Ascending aorta (tissue), 2 donors: ENCODE measurements around the gene AGGF1. TPM values are rescaled to one million over a fixed set of nuclear protein-coding genes. Genes with fewer than 3 reads are reported as not detected.
"Not testable (repeated sequence)": the region's sequence is repeated elsewhere in the genome, so short reads cannot be mapped to it uniquely, and the experiment has no call there.

Source experiments
- DNase-seq, 2 donors: peaks; one replicate each; pipeline ENCODE4 v3.0.0-alpha.2; 2019; ENCODE audit warnings: low spot score in 2 of 2
- H3K27ac ChIP-seq, 2 donors: fragments of 200-600 bp; sonication (generic); one replicate each; pipeline ENCODE4 v1.5.1; 2016 to 2017; ENCODE audit warnings: mild to moderate bottlenecking in 1 of 2
- H3K27me3 ChIP-seq: fragments of 200-600 bp; sonication (generic); one replicate; pipeline ENCODE4 v1.5.1; 2017
- H3K36me3 ChIP-seq, 2 donors: fragments of 200-600 bp; sonication (generic); one replicate each; pipeline ENCODE4 v1.5.1; 2016
- H3K4me1 ChIP-seq, 2 donors: fragments of 200-600 bp; sonication (generic); one replicate each; pipeline ENCODE4 v1.5.1; 2016 to 2017; ENCODE audit warnings: mild to moderate bottlenecking in 1 of 2
- H3K4me3 ChIP-seq, 2 donors: fragments of 200-600 bp; sonication (generic); one replicate each; pipeline ENCODE4 v1.5.1; 2016 to 2017; ENCODE audit warnings: mild to moderate bottlenecking in 1 of 2
- H3K9me3 ChIP-seq, 2 donors: fragments of 200-600 bp; sonication (generic); one replicate each; pipeline ENCODE4 v1.5.1; 2016
- intact Hi-C: fragments of 100-400 bp; cut with DNase I; formaldehyde crosslinking; loops from one replicate; pipeline ENCODE4 v1.15.1; 2023
- total RNA-seq: library from RNA; depleted of rRNA; stranded (reverse); fragments of >200 nt; gene quantifications from one replicate; pipeline ENCODE4 v1.1.0, GENCODE V29; 2016
- TF ChIP-seq, protein P1 (sequence below), 3 experiments: fragments of 200-600 bp in 2 of 3; fragments of 450-650 bp in 1 of 3; sonication (generic) in 2 of 3; IDR thresholded peaks; one replicate each; pipeline ENCODE4 v1.5.1; 2016 to 2019; ENCODE audit warnings: antibody characterized with exemption in 3 of 3, mild to moderate bottlenecking in 1 of 3, moderate library complexity in 1 of 3

Gene AGGF1
- total RNA-seq, 1 donor from 2014 or later, result 60.3 TPM

DNA sequence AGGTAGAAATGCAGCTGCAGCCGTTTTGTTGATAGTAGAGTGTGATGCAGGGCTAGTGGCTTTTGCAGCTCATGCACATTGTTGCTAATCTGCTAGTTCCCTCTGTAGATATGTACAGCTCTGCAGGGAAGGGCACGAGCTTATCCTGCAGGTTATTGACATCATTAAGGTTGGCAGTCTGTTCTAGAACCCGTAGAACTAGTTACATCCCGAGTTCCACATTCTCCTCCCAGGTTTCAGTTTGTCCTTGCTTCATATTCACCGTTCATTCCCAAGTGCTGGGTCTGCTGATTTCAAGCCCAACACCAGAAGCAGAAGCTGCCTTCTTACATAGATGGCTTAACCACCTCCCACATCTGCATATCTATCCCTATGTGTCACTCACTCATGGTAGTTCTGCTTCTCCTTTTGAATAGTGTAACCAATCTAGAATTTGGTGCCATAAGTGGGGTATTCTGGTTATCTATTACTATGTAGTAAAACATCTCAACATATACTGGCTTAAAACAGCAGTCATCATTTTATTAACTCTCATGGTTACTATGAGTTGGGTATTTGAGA is 39.2 kb upstream of the AGGF1 start:
- Histone ChIP-seq H3K36me3 (no peaks in the 10 kb centered on the region), H3K27ac (no peak overlapping the region), H3K4me3 (no peak overlapping the region), H3K9me3 (no peaks in the 10 kb centered on the region), H3K4me1 (no peaks in the 10 kb centered on the region), H3K27me3 (no peaks in the 10 kb centered on the region)
- TF ChIP-seq, protein P1, sequence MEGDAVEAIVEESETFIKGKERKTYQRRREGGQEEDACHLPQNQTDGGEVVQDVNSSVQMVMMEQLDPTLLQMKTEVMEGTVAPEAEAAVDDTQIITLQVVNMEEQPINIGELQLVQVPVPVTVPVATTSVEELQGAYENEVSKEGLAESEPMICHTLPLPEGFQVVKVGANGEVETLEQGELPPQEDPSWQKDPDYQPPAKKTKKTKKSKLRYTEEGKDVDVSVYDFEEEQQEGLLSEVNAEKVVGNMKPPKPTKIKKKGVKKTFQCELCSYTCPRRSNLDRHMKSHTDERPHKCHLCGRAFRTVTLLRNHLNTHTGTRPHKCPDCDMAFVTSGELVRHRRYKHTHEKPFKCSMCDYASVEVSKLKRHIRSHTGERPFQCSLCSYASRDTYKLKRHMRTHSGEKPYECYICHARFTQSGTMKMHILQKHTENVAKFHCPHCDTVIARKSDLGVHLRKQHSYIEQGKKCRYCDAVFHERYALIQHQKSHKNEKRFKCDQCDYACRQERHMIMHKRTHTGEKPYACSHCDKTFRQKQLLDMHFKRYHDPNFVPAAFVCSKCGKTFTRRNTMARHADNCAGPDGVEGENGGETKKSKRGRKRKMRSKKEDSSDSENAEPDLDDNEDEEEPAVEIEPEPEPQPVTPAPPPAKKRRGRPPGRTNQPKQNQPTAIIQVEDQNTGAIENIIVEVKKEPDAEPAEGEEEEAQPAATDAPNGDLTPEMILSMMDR (IDR thresholded peaks at IDR 0.05), result no peak
- intact Hi-C loops, result no loop called here
- DNase-seq, result no peak

DNA sequence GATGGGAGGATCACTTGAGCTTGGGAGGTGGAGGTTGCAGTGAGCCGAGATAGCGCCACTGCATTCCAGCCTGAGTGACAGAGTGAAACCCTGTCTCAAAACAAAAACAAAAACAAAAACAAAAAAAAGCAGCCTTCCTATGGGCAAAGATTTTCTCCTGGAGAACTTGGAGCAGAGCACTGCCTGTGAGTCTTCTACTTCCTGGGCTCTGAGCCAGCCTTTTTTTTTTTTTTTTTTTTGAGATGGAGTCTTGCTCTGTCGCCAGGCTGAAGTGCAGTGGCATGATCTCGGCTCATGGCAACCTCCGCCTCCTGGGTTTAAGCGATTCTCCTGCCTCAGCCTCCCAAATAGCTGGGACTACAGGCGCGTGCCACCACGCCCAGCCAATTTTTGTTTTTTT is 36.8 kb upstream of the AGGF1 start:
- H3K4me3 ChIP-seq, intact Hi-C loops, DNase-seq, H3K4me1 ChIP-seq, H3K9me3 ChIP-seq, H3K36me3 ChIP-seq, H3K27me3 ChIP-seq, H3K27ac ChIP-seq: not testable (repeated sequence)

DNA sequence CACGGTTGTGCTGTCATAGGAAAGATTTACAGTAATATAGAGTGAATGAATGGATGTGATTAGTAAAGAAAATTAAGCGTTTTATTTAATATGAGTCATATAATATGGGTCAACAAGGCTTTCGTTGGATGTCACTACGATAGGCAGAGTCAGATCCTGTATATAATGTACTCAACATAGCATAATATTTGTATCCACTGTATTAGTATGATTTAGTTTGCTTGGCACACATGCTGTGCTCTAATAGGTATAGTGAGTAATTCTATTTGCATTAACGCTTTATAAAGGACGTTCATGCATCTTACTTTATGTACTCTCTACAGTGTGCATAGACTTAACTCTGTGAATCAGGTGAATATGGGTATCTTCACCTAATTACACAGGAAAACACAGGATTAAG is 35.9 kb upstream of the AGGF1 start:
- H3K4me1 ChIP-seq, result no peaks in the 10 kb centered on the region
- no peaks in the 10 kb centered on the region for H3K27me3 ChIP-seq
- H3K9me3 ChIP-seq, result no peaks in the 10 kb centered on the region
- H3K27ac ChIP-seq, result no peak overlapping the region
- intact Hi-C loops, result no loop called here
- DNase-seq, result no peak
- no peaks in the 10 kb centered on the region for H3K36me3 ChIP-seq
- H3K4me3 ChIP-seq, result no peak overlapping the region
- TF ChIP-seq, protein P1 (IDR thresholded peaks at IDR 0.05), result no peak

DNA sequence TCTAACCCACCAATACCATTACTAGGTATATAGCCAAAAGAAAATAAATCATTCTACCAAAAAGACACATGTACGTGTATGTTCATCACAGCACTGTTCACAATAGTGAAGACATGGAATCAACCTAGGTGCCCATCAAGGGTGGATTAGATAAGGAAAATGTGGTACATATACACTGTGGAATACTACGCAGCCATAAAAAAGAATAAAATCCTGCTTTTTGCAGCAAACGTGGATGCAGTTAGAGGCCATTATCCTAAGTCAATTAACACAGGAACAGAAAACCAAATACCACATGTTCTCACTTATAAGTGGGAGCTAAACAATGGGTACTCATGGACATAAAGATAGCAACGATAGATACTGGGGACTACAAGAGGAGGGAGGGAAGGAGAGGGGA is 32.0 kb upstream of the AGGF1 start:
- H3K27me3 ChIP-seq, H3K27ac ChIP-seq, H3K36me3 ChIP-seq, intact Hi-C loops, H3K9me3 ChIP-seq, H3K4me3 ChIP-seq, H3K4me1 ChIP-seq, DNase-seq: not testable (repeated sequence)

DNA sequence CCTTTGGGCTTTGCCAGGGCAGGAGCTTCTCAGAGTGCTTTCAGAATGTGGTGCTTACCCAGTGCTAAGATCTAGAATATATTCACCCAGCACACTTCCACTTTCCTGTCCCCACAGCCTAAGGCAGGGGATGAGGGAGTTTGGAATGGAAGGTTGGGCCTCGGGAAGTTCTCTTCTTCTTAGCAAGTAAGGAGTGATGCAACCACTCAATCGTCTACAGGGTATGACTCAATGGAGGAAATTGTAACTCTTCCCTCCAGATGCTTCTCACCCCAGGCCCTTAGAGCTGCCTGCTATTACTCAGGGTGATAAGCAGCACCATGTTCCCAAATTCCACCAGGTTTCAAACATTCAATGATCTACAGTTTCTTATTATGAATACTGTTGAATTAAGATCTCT is 30.8 kb upstream of the AGGF1 start:
- no peaks in the 10 kb centered on the region for H3K4me1 ChIP-seq
- H3K4me3 ChIP-seq, result no peak overlapping the region
- intact Hi-C loops, result no loop called here
- no peaks in the 10 kb centered on the region for H3K9me3 ChIP-seq
- no peak for DNase-seq
- no peak overlapping the region for H3K27ac ChIP-seq
- TF ChIP-seq, protein P1 (IDR thresholded peaks at IDR 0.05), result no peak
- H3K36me3 ChIP-seq, result no peaks in the 10 kb centered on the region
- H3K27me3 ChIP-seq, result no peaks in the 10 kb centered on the region

DNA sequence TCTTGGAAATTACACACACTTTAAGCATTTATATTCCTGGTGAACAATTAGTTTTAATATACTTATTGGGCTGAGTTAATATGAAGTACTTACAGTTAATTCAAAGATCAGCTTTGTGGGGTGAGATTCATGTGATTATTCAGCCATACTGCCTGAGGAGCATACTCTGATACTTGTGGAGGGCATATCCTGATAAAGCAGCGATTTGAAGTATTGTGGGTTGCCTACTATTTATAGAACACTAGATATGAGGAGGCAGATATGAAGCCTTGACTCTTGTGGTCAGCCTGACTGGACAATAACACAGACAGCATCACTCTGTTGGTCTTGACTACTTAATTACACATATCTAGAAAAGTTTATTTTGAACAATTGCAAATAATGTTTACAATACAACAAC is 27.0 kb upstream of the AGGF1 start:
- H3K9me3 ChIP-seq, result no peaks in the 10 kb centered on the region
- no peaks in the 10 kb centered on the region for H3K4me1 ChIP-seq
- no peak for DNase-seq
- no peaks in the 10 kb centered on the region for H3K27me3 ChIP-seq
- no peaks in the 10 kb centered on the region for H3K36me3 ChIP-seq
- TF ChIP-seq, protein P1 (IDR thresholded peaks at IDR 0.05), result no peak
- no peak overlapping the region for H3K27ac ChIP-seq
- intact Hi-C loops, result no loop called here
- no peak overlapping the region for H3K4me3 ChIP-seq

DNA sequence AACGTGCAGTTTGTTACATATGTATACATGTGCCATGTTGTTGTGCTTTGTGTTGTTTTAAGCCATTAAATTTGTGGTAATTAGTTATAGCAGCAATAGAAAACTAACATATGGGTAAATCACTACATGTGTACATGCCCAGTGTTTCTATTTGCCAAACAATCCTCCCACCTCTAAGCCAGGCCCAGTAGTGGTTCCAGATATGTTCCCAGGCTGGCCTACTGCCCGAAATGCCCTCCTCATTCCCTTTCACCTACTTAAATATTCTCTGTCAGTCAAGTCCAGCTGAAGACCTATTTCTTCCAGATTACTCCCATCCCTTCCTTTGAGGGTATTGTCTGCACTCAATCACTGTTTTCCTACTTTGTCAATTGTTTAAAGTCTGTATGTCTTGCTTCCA is 24.1 kb upstream of the AGGF1 start:
- H3K9me3 ChIP-seq, result no peaks in the 10 kb centered on the region
- H3K4me1 ChIP-seq, result no peaks in the 10 kb centered on the region
- H3K27ac ChIP-seq, result no peak overlapping the region
- no peaks in the 10 kb centered on the region for H3K36me3 ChIP-seq
- no peaks in the 10 kb centered on the region for H3K27me3 ChIP-seq
- intact Hi-C loops, result no loop called here
- DNase-seq, result no peak
- H3K4me3 ChIP-seq, result no peak overlapping the region
- TF ChIP-seq, protein P1 (IDR thresholded peaks at IDR 0.05), result no peak
